Stimulated activated CD8-positive, alpha-beta memory T cell treated with anti-CD3 and anti-CD28 coated beads, Interleukin-4, amount 100 ng/mL, for 1 hour (primary cell): Measurements from ENCODE around the gene CACNA2D3.

Source experiments
- DNase-seq, 2 donors: peaks; one replicate each; pipeline ENCODE4 v3.0.0-alpha.2; 2020; ENCODE audit warnings: low read depth in 2 of 2, low spot score in 1 of 2

Gene CACNA2D3

DNA sequence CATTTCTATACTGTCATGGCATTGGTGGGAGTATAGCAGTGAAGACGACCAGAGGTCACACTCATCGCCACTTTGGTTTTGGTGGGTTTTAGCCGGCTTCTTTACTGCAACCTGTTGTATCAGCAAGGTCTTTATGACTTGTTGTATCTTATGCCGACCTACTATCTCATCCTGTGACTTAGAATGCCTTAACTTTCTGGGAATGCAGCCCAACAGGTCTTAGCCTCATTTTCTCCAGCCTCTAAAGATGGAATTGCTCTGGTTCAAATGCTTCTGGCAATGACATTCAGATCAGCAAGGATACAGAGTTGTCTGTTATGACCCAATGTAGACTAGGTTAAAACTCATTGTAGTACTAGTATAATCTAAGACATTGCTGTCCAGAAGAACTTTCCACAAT, 860.5 kb downstream of the CACNA2D3 start:
- DNase-seq, result no peak

DNA sequence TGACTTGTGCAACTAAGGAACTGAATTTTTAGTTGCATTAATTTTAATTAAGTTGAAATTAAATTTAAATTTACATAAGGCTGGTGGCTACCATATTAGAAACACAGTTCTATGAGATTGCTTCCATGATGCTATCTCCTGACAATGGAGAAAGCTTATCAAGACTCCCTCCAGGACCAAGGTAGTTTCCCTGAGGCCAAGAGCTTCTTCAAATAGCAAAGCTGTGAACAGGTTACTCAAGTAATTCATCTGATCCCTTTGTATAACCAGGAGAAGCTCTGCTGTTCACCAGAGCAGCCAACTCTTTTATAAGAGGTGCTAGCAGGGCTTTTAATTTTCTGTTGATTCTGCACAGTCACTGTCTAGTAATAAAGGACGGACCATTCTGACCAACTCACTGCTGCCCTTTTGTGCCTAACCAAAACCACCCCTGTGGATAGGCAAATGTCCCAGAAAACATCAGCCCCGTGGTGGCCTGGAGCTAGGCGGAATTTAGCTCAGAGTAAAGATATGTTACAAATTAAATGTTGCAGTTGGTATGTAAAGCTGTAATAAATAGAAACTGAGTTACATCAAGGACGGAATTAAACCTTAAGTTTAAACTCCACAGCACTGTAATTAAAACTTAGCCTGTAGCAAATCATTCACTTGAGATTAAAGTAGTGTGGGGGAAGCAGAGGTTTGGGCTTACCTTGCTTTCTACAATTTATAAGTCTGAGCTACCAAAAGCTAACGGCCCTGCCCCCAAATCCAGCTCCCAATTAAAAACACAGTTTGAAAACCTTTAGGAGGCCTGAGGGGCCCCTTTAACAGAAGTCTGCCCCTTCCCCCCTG, 861.1 kb downstream of the CACNA2D3 start:
- no peak for DNase-seq

DNA sequence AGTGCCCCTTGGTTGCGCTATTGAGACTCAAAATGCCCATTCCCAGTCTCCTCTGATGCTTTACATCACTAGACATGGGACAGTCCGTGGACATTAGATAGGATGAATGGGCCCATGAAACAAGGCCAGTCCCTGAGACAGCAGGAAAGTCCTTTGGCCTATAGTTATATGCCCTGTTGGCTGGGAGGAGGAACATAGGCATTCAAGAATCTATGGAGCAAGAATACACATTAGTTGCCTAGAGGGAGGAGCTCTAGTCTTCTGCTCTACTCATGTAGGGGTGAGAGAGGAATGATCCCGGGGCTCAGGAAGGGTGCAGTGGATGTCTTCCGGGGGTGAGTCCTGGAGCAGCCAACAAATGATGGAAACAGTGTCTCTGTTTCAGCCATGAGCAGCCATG, 863.5 kb downstream of the CACNA2D3 start:
- DNase-seq, result no peak

DNA sequence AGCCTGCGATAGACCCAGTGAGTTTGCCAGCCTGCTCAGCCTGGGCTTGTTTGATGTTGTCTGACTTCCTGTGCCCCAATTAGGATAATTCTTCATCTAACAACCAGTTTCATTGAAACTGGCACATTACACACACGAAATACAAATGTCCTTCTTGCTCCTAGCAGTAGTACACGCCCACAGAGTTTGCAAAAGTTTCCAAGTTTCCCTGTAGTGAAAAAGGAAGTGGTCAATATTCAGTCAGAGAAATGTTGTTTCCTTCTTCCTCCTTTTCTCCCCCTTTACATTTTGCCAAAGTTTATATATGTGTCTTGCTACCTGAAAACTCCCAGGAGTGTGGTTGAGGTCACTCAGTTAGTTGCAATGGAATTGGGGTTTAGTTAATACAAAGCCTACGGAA, 863.9 kb downstream of the CACNA2D3 start:
- no peak for DNase-seq

DNA sequence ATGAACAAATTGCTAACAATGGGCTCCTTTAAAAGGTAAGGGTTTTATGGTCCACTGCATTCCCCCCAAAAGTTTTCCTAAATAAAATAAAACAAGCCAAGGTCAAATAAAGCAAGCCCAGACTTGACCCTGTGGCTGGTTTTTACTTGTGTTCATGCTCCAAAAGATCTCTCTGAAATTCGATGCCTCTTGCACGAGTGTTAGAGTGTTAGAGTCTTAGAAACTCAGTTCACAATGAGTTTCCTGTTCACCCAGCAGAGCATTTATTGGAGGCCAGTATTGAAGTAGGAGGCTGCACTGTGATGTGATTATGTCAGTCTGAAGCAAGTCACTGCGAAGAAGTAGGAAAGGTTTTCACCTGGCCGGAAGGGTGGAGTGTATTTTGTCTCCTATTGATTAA, 865.4 kb downstream of the CACNA2D3 start:
- DNase-seq, result no peak

DNA sequence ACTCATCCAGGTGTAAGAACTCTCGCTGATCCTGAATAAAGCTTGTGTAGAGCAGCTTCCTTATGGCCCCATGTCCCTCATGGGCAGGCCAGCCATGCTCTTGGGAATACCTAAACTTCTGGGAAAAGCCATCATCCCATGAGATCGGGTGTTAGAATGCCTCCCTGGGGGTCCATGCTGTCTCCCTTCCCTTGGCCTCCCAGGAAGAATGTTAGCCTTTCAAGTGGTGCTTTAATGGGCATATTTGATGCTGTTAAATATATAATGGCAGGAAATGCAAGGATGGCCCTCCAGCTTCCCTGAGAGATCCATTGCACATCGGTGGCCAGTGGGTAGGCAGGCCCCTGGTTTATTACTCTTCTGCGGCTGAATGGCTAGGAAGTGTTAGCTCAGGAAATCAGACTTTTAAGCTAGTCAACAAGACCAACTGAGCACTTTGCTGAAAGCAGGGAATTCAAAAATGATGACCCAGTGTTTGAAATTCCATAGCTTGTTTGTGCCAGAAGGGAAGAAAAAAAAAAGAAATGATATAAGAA, 866.0 kb downstream of the CACNA2D3 start:
- DNase-seq, result no peak

DNA sequence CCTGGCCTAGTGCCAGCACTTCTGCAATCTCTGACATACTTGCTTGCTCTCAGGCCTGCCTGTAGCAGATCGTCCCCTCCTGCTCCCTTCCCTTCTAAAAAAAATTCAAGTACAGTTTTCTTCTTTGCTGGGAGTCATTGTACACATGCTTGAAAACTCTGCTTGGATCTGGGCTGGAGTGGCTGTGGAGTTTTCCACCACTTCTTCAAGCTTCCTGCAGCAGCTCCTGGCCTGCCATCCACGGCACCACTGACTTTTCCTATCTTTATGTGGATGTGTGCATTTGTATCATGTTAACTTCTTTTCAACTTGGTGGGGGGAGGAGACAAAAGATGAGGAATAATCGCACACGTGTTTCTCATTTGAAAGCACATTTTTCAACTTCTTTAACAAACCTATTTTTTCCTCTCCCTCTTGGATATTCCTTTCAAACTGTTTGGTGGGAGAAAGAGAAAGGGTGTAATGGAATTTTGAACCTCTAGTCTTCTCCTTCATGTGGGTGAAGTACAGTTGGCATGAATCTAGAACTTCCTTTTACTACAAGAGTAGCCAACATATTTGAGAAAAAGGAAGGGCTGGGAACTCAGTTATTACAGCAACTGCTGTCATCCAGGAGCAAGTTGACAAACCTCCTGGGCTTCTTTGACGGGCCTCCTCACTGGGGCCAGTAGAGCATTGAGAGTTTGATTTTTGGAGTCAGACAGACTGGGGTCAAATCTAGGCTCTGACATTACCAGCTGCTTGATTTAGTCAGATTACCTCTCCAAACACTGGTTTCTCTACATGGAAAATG, 866.7 kb downstream of the CACNA2D3 start:
- DNase-seq, result no peak

DNA sequence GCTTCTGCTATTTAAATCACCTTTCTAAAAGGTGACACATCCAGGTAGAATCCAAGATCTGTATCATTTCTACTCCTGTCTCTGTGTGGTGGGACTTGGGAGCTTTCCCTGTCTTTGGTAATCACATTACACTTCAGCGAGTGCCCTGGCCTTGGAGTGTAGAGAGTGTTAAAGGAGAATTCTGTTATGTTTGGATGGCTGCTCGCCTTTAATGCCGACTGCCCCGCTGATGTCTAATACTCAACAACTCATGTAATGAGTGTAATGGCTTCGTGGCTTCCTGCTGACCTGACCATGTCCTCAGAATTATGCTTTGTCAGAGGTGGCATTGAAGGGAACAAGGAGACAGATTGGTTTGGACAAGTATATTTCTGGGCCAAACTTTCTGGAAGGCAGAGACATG, 871.8 kb downstream of the CACNA2D3 start:
- no peak for DNase-seq

DNA sequence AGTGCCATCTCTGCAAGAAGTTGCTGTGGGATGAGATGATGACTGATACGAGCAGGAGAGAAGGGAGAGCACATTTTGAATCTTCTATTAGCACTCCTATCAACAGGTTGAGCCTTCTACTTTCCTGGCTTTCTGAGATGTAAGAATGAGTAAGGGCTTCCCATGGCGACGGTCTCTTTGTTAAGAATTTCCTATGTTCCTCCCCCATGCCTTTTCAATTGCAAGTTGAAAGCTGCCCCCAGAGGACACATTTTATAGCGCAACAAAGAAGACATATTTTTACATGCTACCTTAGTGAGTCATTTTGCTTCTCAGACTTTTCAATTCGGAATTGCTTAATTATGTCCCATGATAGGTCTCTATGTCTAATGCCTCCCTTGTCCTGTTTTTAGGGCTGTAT, 876.8 kb downstream of the CACNA2D3 start:
- no peak for DNase-seq

DNA sequence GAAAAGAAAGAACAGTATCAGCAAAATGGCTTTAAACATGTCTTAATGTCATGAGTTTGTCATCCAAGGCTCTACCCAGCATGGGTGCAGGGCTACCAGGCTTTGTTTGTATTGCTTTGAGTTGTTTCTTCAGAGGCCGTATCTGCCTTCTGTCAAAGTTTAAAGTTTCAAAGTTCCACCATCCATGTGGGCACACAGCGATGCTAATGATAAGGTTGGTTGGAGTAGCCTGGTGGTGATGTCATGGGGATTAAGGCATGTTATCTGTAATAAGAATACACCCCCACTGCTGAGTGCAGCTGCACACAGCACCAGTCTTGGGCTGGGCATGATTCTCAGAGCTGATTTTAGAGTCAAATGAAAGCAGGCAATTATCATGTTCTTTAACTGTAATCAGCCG, 877.5 kb downstream of the CACNA2D3 start:
- no peak for DNase-seq

DNA sequence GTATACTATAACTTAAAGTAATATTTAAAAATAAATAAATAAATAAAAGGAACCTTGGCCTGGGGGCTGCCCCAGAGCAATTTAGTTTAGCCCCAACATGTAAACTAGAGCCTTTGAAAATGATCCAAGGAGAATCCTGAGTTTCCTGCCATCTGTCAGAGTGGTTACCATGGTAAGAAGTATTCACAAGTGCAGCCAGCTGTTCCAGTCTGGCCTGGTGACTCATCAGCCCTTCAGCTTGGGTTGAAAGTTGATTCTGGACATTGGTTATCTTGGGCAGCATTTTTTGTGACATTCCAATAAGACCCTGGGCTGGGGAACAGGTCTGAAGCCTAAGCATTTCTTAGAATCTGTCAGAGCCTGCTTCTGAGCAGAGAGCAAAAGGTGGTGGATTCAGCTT, 878.2 kb downstream of the CACNA2D3 start:
- DNase-seq, result no peak

DNA sequence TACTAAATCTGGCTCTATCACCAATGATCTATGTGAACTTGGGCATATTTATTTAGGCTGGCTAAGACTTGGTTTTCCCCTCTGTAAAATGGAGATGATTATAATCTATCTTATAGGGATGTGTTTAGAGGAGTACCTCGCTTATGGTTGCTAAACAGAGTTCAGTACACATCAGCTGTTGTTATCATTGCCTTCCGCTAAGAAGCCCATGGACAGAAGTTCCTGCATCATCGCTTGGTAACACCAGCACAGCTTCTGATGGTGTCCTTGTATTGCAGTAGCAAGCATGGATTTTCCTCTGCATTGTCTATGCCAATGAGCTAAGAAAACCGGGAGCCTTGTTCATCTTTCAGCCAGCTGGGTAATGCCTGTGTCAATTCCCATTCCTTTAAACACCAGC, 878.6 kb downstream of the CACNA2D3 start:
- no peak for DNase-seq

DNA sequence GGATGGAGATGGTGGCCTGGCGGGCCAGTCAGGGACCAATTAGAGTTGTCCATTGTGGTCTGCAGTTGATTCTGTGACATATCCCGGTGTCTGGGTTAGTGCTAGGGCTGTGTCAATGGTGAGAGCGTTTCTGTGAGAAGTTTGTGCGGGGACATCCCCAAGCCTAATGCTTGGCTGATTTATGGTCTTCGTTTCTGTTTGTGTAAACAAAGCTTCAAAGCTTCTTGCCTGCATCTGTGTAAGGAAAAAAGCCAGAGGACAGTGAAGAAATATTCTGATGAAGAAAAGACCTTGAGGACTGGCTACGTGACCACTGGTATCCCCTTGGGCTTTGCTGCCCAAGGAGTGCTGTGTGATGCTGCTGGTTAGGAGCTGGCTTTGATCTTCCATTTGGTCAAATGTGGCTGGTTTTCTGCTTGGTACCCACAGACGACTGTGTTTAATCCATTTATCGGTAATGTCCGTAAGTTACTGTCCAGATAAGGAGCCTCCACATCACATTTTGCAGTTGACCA, 880.1 kb downstream of the CACNA2D3 start:
- DNase-seq, result no peak

DNA sequence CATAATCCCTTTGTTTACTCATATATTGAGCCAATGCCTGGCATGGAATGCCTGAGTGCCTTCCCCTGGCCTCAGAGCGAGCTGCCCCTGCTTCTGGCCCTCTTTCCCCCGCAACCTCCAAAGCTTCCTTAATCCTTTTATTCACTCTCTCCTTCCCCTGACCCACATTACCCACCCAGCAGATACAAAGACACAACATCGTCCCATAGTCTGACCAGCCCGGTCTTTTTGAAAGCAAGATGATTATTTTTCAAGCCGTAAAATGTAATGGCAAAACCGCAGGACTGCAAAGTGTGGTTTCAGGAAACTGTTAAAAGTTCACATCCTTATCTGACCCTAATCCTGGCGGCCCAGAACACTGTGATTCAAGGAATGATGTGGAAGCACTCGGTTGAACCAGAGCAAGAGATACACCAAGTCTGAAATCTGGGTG, 883.9 kb downstream of the CACNA2D3 start:
- DNase-seq, result no peak

DNA sequence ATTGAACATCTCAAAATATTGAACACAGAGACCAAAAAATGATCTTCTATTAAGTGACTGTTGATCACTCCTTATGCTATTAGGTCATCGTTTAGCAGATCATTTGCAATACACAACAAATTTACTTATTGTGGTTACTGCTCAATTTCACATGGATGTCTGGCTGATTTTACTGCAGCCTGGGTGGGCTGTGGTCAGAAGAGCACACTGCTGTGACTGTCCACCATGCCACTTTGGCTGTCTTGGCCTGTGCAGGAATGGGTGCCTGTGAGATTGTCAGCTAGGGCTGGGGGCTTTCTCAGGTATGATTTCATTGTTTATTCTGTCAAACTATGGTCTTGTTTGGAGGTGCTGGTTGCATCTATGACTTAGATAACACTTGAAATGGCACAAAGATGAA, 885.6 kb downstream of the CACNA2D3 start:
- DNase-seq, result no peak

DNA sequence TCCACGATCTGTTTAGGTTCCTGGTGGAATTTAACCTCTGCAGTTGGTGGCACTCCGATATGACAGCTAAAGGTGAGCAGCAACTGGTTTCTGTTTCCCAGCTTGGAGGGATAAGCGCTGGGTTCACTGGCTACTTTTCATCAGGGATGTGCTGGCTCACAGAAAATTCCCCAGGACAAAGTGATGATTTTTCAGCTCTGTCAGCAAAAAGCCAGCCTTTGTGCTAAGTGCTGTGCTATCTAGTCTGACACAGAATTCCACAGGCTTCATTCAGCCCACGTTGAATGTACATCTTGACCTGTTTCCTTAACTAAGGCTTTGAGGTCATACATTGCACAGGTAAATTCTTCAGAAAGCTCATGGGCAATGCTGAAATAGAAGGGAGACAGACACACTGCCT, 887.0 kb downstream of the CACNA2D3 start:
- DNase-seq, result no peak

DNA sequence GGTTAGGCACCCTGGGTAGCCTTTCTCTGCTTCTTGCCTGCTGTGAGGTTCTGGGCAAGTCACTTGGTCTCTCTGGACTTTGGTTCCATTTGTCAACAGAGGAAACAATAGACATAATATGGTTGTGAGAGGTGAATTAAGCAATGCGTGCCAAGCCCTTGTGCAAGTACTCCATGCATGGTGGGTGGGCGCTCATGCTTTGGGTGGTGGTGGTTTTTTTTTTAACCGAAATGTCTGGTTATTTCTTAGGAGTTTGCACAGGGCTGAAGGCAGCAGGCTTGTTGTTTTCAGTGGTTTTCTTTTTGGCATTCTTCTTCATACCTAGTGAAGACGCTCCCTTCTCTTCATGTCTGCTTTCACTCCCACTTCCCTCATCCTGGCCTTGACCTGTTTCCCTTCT, 889.7 kb downstream of the CACNA2D3 start:
- no peak for DNase-seq

DNA sequence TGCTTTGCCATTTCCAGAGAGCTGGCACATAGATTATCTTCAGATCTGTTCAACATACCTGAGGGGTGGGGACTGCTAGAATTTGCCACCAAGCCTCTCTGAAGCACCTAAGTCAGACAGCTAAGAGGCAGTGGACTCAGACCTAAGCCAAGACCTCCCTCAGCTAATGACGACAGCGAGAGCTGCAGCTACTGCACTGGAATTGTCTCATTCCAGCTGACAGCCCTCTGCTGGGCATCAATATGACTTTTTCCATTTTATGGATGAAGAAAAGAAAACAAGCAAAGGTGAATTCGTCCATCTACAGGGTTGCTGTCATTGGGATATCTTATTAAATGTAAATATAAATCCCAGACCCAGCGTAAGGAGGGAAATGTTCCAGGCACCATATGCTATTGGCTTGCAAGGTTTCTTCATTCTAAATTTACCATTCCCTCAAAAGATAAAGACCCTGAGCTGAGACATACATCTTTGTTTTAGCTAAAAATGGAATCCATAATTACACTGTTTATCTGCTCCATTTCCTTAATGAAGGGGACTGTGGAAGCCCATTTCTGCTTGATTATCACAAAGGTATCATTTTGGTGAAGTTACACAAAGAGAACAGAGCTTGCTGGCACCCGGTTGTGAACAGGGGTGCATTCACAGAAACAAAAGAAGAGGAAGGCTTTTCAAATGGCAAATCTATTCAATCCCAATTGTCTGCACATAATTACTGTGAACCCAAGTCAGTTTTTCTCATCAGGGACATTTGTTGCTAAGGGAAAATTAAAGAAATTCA, 891.0 kb downstream of the CACNA2D3 start:
- DNase-seq, result no peak

DNA sequence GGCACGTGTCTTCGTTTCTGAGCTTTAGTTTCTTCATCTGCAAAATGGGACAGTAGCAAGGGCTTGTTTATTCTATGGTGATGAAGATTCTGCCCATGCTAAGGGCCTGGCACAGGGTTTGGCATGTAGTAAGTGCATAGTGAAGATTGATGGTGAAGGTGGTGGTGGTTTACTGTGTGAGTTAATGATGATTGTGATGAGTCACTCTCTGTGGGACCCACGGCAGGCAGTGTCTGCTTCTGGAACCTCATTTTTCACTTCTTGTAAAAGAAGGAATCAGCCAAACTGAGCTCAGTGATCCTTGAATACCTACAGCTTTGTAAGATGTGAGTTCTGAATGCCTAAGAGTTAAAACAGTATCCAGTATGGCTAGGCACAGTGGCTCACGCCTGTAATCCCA, 891.7 kb downstream of the CACNA2D3 start:
- no peak for DNase-seq

DNA sequence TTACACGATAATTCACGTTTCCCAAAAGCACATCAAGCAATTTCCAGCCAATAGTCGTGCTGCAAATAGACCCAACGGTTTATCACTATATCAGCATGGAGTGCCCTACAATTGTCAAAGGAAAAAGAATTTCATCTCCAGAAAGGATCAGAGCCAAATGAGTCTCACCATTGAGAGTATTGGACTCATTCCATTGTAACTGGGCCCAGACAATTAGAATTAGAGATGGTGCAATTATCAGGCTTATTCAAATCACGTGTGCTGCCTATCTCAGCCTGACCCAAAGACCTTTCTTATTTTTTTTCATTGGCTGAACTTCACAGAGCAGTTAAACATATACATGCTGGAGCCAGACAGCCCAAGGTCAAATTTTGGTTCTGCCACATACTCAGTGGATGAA, 892.6 kb downstream of the CACNA2D3 start:
- DNase-seq, result no peak

DNA sequence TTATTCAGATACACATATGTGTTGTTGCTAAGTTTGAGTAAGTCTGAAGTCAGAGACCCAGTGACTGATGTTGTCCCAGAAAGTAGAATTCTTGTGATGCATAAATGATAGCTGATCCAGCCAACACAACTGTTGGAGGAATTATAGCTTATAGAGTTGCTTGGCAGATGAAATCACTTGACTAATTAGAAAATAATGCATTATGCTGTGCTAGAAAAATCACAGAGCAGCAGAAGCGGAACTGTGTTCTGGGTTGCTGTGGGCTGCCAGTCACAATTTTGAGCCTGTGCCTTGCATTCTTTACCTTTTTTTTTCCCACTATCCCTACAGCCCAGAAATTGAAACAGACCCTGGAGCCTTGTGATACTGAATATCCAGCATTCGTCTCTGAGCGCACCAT, 895.5 kb downstream of the CACNA2D3 start:
- DNase-seq, result no peak
